ENCODE measurements around the gene MAPKBP1. TPM values are rescaled to one million over a fixed set of nuclear protein-coding genes. Genes with fewer than 3 reads are reported as not detected.

The MAPKBP1 gene
- total RNA-seq, 1 experiment from 2014 or later = 13.7 TPM

DNA sequence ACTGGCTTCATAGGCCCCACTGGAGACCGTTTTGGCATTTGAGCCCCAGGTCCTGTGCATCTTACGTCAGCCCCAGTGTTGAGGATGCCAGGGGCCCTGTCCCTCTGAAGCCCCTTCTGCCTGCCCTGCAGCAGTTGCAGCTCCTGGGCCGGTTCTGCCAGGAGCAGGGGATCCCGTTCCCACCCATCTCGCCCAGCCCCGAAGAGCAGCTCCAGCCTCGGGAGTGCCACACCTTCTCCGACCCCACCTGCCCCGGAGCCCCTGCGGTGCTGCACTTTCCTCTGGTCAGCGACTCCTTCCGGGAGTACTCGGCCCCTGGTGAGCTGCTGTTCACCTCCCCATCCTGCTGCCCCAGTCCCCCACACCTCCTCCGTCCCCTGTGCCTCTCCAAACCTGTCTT lies 72.9 kb downstream of the MAPKBP1 start:
- H2BK20ac ChIP-seq (ENCODE audit: low read depth, low read length, poor library complexity, severe bottlenecking) = no peak overlapping the region
- TF ChIP-seq, protein P1, sequence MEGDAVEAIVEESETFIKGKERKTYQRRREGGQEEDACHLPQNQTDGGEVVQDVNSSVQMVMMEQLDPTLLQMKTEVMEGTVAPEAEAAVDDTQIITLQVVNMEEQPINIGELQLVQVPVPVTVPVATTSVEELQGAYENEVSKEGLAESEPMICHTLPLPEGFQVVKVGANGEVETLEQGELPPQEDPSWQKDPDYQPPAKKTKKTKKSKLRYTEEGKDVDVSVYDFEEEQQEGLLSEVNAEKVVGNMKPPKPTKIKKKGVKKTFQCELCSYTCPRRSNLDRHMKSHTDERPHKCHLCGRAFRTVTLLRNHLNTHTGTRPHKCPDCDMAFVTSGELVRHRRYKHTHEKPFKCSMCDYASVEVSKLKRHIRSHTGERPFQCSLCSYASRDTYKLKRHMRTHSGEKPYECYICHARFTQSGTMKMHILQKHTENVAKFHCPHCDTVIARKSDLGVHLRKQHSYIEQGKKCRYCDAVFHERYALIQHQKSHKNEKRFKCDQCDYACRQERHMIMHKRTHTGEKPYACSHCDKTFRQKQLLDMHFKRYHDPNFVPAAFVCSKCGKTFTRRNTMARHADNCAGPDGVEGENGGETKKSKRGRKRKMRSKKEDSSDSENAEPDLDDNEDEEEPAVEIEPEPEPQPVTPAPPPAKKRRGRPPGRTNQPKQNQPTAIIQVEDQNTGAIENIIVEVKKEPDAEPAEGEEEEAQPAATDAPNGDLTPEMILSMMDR (conservative IDR thresholded peaks at IDR 0.05) = no peak
- no peaks in the 10 kb centered on the region for H3K27me3 ChIP-seq (ENCODE audit: insufficient read depth, low read length)
- Mint-ChIP-seq H3K27me3 (ENCODE audit: low read depth) (peaks cover 3% of the 10 kb centered on the region), H3K4me1 (0 out of 4 replicates have a peak, but pooled peaks cover 0 to 5% of the 10 kb centered on the region in 2 experiments), H3K36me3 (ENCODE audit: insufficient read depth in 1 of 3, low read depth in 3 of 3) (peaks cover 3 to 30% (median 21%) of the 10 kb centered on the region in 3 experiments; a peak in 6 of 7 replicates), H3K9me3 (no peaks in the 10 kb centered on the region), H3K27ac (no peak overlapping the region), H3K4me3 (no peak overlapping the region)
- H3K4me1 ChIP-seq (ENCODE audit: insufficient read depth, low read length) = no peaks in the 10 kb centered on the region
- no peak overlapping the region for H4K5ac ChIP-seq (ENCODE audit: insufficient read length, low read depth, low read length)
- no peak overlapping the region for H3K4me2 ChIP-seq (ENCODE audit: insufficient read depth, insufficient read length, low read length)
- H3K56ac ChIP-seq (ENCODE audit: insufficient read length, low read depth, low read length) = no peak overlapping the region
- H3T11ph ChIP-seq (ENCODE audit: low read length) = no peak overlapping the region
- no peak overlapping the region for H3K18ac ChIP-seq (ENCODE audit: insufficient read length, low read depth, low read length)
- H3K79me2 ChIP-seq (ENCODE audit: insufficient read depth, low read length) = no peaks in the 10 kb centered on the region
- no peaks in the 10 kb centered on the region for H3K9me3 ChIP-seq (ENCODE audit: control insufficient read depth, low read depth, low read length)
- no peak overlapping the region for H3K9ac ChIP-seq (ENCODE audit: extremely low read depth, insufficient read length, low read length)
- H3K23ac ChIP-seq (ENCODE audit: insufficient read length, low read depth, low read length) = no peak overlapping the region
- peaks cover 3% of the 10 kb centered on the region for H4K20me1 ChIP-seq (ENCODE audit: control insufficient read depth, insufficient read depth, insufficient read length)
- no peak overlapping the region for H4K91ac ChIP-seq (ENCODE audit: insufficient read length, low read depth, low read length)
- H2AK5ac ChIP-seq (ENCODE audit: insufficient read length, low read length) = no peak overlapping the region
- H3K79me1 ChIP-seq (ENCODE audit: insufficient read depth, low read depth, low read length, poor library complexity, severe bottlenecking) = no peaks in the 10 kb centered on the region
- H3K27ac ChIP-seq (ENCODE audit: insufficient read length, low read depth, low read length) = no peak overlapping the region
- H3K23me2 ChIP-seq (ENCODE audit: insufficient read length, low read depth, low read length, poor library complexity, severe bottlenecking) = peaks cover 3% of the 10 kb centered on the region
- no peak overlapping the region for H2BK15ac ChIP-seq (ENCODE audit: low read depth, low read length)
- H4K8ac ChIP-seq (replicated peaks; ENCODE audit: insufficient read length, low read depth, low read length) = no peak overlapping the region
- no peak overlapping the region for H2AFZ ChIP-seq (ENCODE audit: low read length)
- no peak overlapping the region for H3K4ac ChIP-seq (ENCODE audit: low read depth, low read length)
- no peak for DNase-seq
- WGBS (ENCODE audit: extremely low coverage, insufficient read length, low lambda C conversion rate) = no CpG with 5 or more reads among the region's 14 CpGs
- H3K14ac ChIP-seq (ENCODE audit: insufficient read depth, low read length) = no peak overlapping the region
- H2BK12ac ChIP-seq (ENCODE audit: insufficient read length, low read depth, low read length) = no peak overlapping the region
- no peak overlapping the region for H2BK5ac ChIP-seq (ENCODE audit: insufficient read length, low read length)
- H2BK120ac ChIP-seq (ENCODE audit: low read depth, low read length, poor library complexity, severe bottlenecking) = no peak overlapping the region
